ENCODE data around the gene CAMKMT. TPM values are rescaled to one million over a fixed set of nuclear protein-coding genes. Genes with fewer than 3 reads are reported as not detected.

Gene CAMKMT
- total RNA-seq, 2 experiments from 2014 or later: 25.7 to 27.4 TPM

GRCh38 chr2:44605511-44605910 lies 243.8 kb downstream of the CAMKMT start:
- intact Hi-C loops (cut with micrococcal nuclease; ENCODE audit: unreplicated experiment): no loop called here
- no peak overlapping the region for H3K4me3 ChIP-seq (ENCODE audit: low read depth, low read length, poor library complexity, severe bottlenecking)
- no peak for DNase-seq (ENCODE audit: low spot score)
- ChIA-PET POLR2A (interaction anchor here (0.6 kb wide), 1 partner anchor 205 kb away, joined by 3 read pairs; no protein-coding TSS in a partner anchor), CTCF (ENCODE audit: unreplicated experiment) (no interaction called here)
- H4K20me1 ChIP-seq (ENCODE audit: insufficient read depth, low read length): no peaks in the 10 kb centered on the region
- BruUV-seq (replicated peaks): no TSS peak
- H2AFZ ChIP-seq (ENCODE audit: low read length): no peak overlapping the region
- no peak overlapping the region for H3K4me2 ChIP-seq (ENCODE audit: low read length)
- no peak overlapping the region for H3K27ac ChIP-seq (ENCODE audit: low read depth, low read length, poor library complexity, severe bottlenecking)
- no peaks in the 10 kb centered on the region for H3K9me3 ChIP-seq (ENCODE audit: low read length)
- TF ChIP-seq EZH2phosphoT487 (IDR thresholded peaks at IDR 0.05; ENCODE audit: borderline replicate concordance, low read depth, low read length): no peak
- no peak for TF ChIP-seq CTCF (conservative IDR thresholded peaks at IDR 0.05; ENCODE audit: low read length)
- no peaks in the 10 kb centered on the region for H3K9me2 ChIP-seq (ENCODE audit: insufficient read depth, low read length)
- H3K4me1 ChIP-seq (ENCODE audit: insufficient read depth, low read length, poor library complexity, severe bottlenecking): no peaks in the 10 kb centered on the region
- H3K36me3 ChIP-seq (ENCODE audit: insufficient read depth, low read length): no peaks in the 10 kb centered on the region
- no peaks in the 10 kb centered on the region for H3K79me2 ChIP-seq (ENCODE audit: insufficient read depth, low read depth, low read length)

- no peak overlapping the region for H2AFZ ChIP-seq (ENCODE audit: low read length)
- intact Hi-C loops (cut with micrococcal nuclease; ENCODE audit: unreplicated experiment): no loop called here
- ChIA-PET POLR2A (interaction anchor here (0.6 to 1.1 kb wide), 3 partner anchors 15 to 74 kb away, joined by 3 to 4 read pairs (median 3); no protein-coding TSS in a partner anchor), CTCF (ENCODE audit: unreplicated experiment) (no interaction called here)
- H3K4me1 ChIP-seq (ENCODE audit: insufficient read depth, low read length, poor library complexity, severe bottlenecking): peaks cover 16% of the 10 kb centered on the region
- H3K9me3 ChIP-seq (ENCODE audit: low read length): no peaks in the 10 kb centered on the region
- no peaks in the 10 kb centered on the region for H3K9me2 ChIP-seq (ENCODE audit: insufficient read depth, low read length)
- no peak overlapping the region for H3K27ac ChIP-seq (ENCODE audit: low read depth, low read length, poor library complexity, severe bottlenecking)
- H3K36me3 ChIP-seq (ENCODE audit: insufficient read depth, low read length): no peaks in the 10 kb centered on the region
- H4K20me1 ChIP-seq (ENCODE audit: insufficient read depth, low read length): no peaks in the 10 kb centered on the region
- TF ChIP-seq EZH2phosphoT487 (IDR thresholded peaks at IDR 0.05; ENCODE audit: borderline replicate concordance, low read depth, low read length) (no peak), CTCF (conservative IDR thresholded peaks at IDR 0.05; ENCODE audit: low read length) (no peak)
- no peak for DNase-seq (ENCODE audit: low spot score)
- H3K4me2 ChIP-seq (ENCODE audit: low read length): no peak overlapping the region
- no peaks in the 10 kb centered on the region for H3K79me2 ChIP-seq (ENCODE audit: insufficient read depth, low read depth, low read length)
- BruUV-seq (replicated peaks): no TSS peak
- no peak overlapping the region for H3K4me3 ChIP-seq (ENCODE audit: low read depth, low read length, poor library complexity, severe bottlenecking)
These were observed 250.5 kb downstream of the CAMKMT start for GRCh38 chr2:44612276-44612675.

DNA sequence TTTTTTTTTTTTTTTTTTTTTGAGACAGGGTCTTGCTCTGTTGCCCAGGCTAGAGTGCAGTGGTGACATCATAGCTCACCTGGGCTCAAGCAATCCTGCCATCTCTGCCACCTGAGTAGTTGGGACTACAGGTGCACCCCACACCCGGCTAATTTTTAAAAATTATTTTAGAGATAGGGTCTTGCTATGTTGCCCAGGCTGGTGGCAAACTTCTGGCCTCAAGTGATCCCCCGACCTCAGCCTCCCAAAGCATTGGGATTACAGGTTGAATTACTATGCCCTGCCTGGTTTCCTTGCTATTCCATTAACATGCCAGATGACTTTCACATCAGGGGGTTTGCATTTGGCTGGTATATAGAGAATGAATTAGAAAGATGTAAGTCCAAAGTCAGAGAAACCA lies 253.2 kb downstream of the CAMKMT start:
- POLR2A ChIA-PET: no interaction called here

More for the DNA sequence above, 253.2 kb downstream of the CAMKMT start:
- no peak overlapping the region for H3K27ac ChIP-seq (ENCODE audit: low read depth, low read length, poor library complexity, severe bottlenecking)
- no peak overlapping the region for H2AFZ ChIP-seq (ENCODE audit: low read length)
- H3K4me3 ChIP-seq (ENCODE audit: low read depth, low read length, poor library complexity, severe bottlenecking): no peak overlapping the region
- H3K9me3 ChIP-seq (ENCODE audit: low read length): no peaks in the 10 kb centered on the region
- intact Hi-C loops (cut with micrococcal nuclease; ENCODE audit: unreplicated experiment): no loop called here
- no TSS peak for BruUV-seq (replicated peaks)
- H3K4me1 ChIP-seq (ENCODE audit: insufficient read depth, low read length, poor library complexity, severe bottlenecking): peaks cover 27% of the 10 kb centered on the region
- H3K79me2 ChIP-seq (ENCODE audit: insufficient read depth, low read depth, low read length): no peaks in the 10 kb centered on the region
- H3K36me3 ChIP-seq (ENCODE audit: insufficient read depth, low read length): no peaks in the 10 kb centered on the region
- no peak for TF ChIP-seq EZH2phosphoT487 (IDR thresholded peaks at IDR 0.05; ENCODE audit: borderline replicate concordance, low read depth, low read length)
- no peak for TF ChIP-seq CTCF (conservative IDR thresholded peaks at IDR 0.05; ENCODE audit: low read length)
- no peak overlapping the region for H3K4me2 ChIP-seq (ENCODE audit: low read length)
- DNase-seq (ENCODE audit: low spot score): no peak
- CTCF ChIA-PET (ENCODE audit: unreplicated experiment): no interaction called here
- H4K20me1 ChIP-seq (ENCODE audit: insufficient read depth, low read length): no peaks in the 10 kb centered on the region
- H3K9me2 ChIP-seq (ENCODE audit: insufficient read depth, low read length): no peaks in the 10 kb centered on the region
